KMS-11 (cell line): ENCODE measurements around the gene DTNB.

Experiments
- H2AFZ ChIP-seq: fragments of 200-600 bp; sonication (generic); 2 replicates; pipeline ENCODE4 v1.6.1; 2016; ENCODE audit warnings: antibody characterized with exemption, mixed run types, low read depth
- H3K27ac ChIP-seq: fragments of 200-600 bp; sonication (generic); 2 replicates; pipeline ENCODE4 v1.6.1; 2016; ENCODE audit warnings: mild to moderate bottlenecking, mixed run types
- H3K27me3 ChIP-seq: fragments of 200-600 bp; sonication (generic); 2 replicates; pipeline ENCODE4 v1.6.1; 2017; ENCODE audit warnings: mild to moderate bottlenecking, low read depth, mixed run types, moderate library complexity; ENCODE audit not compliant: insufficient read depth
- H3K36me3 ChIP-seq: fragments of 200-600 bp; sonication (generic); 2 replicates; pipeline ENCODE4 v1.6.1; 2017; ENCODE audit warnings: mild to moderate bottlenecking, mixed run types; ENCODE audit not compliant: insufficient read depth
- H3K4me1 ChIP-seq: fragments of 200-600 bp; sonication (generic); 2 replicates; pipeline ENCODE4 v1.6.1; 2016; ENCODE audit warnings: mild to moderate bottlenecking, low read depth, mixed run types; ENCODE audit not compliant: poor library complexity, severe bottlenecking
- H3K4me2 ChIP-seq: fragments of 200-600 bp; sonication (generic); 2 replicates; pipeline ENCODE4 v1.7.0; 2016; ENCODE audit warnings: mild to moderate bottlenecking, mixed run types
- H3K4me3 ChIP-seq: fragments of 200-600 bp; sonication (generic); IDR thresholded peaks from 2 replicates; pipeline ENCODE4 v1.6.1; 2017; ENCODE audit warnings: low read depth, low read length, mixed read lengths; ENCODE audit not compliant: insufficient read depth
- H3K79me2 ChIP-seq: fragments of 200-600 bp; sonication (generic); 2 replicates; pipeline ENCODE4 v1.6.1; 2016; ENCODE audit warnings: low read depth, mixed run types; ENCODE audit not compliant: insufficient read depth
- H3K9ac ChIP-seq: fragments of 200-600 bp; sonication (generic); 2 replicates; pipeline ENCODE4 v1.6.1; 2016; ENCODE audit warnings: mild to moderate bottlenecking, mixed run types
- H4K20me1 ChIP-seq: fragments of 200-600 bp; sonication (generic); 2 replicates; pipeline ENCODE4 v1.6.1; 2016; ENCODE audit warnings: mild to moderate bottlenecking, mixed run types; ENCODE audit not compliant: insufficient read depth
- CTCF ChIP-seq: fragments of 200-600 bp; sonication (generic); conservative IDR thresholded peaks from 2 replicates; pipeline ENCODE4 v1.6.1; 2017; ENCODE audit warnings: low read depth, mild to moderate bottlenecking, antibody characterized with exemption, low read length, moderate library complexity, mixed read lengths

Gene DTNB

GRCh38 chr2:25499157-25499556 is 174.2 kb downstream of the DTNB start:
- H2AFZ ChIP-seq: no peak overlapping the region
- TF ChIP-seq CTCF: no peak
- no peaks in the 10 kb centered on the region for H4K20me1 ChIP-seq
- no peak overlapping the region for H3K27ac ChIP-seq
- H3K4me1 ChIP-seq: no peaks in the 10 kb centered on the region
- H3K79me2 ChIP-seq: no peaks in the 10 kb centered on the region
- no peak overlapping the region for H3K4me3 ChIP-seq
- H3K36me3 ChIP-seq: no peaks in the 10 kb centered on the region
- H3K4me2 ChIP-seq: no peak overlapping the region
- H3K9ac ChIP-seq: no peak overlapping the region
- no peaks in the 10 kb centered on the region for H3K27me3 ChIP-seq

- H3K36me3 ChIP-seq: no peaks in the 10 kb centered on the region
- H4K20me1 ChIP-seq: no peaks in the 10 kb centered on the region
- no peak overlapping the region for H3K4me3 ChIP-seq
- H3K27ac ChIP-seq: no peak overlapping the region
- no peak for TF ChIP-seq CTCF
- no peak overlapping the region for H3K4me2 ChIP-seq
- no peak overlapping the region for H3K9ac ChIP-seq
- no peaks in the 10 kb centered on the region for H3K27me3 ChIP-seq
- H2AFZ ChIP-seq: no peak overlapping the region
- H3K4me1 ChIP-seq: no peaks in the 10 kb centered on the region
- no peaks in the 10 kb centered on the region for H3K79me2 ChIP-seq
These were observed 175.4 kb downstream of the DTNB start for GRCh38 chr2:25497918-25498407.

GRCh38 chr2:25497229-25497917 is 176.0 kb downstream of the DTNB start:
- Histone ChIP-seq H2AFZ (no peak overlapping the region), H3K4me3 (no peak overlapping the region), H3K27ac (no peak overlapping the region), H3K27me3 (no peaks in the 10 kb centered on the region), H3K4me2 (no peak overlapping the region), H3K9ac (no peak overlapping the region), H4K20me1 (no peaks in the 10 kb centered on the region), H3K4me1 (no peaks in the 10 kb centered on the region), H3K79me2 (no peaks in the 10 kb centered on the region), H3K36me3 (no peaks in the 10 kb centered on the region)
- TF ChIP-seq CTCF: no peak

GRCh38 chr2:25494616-25495015 is 178.8 kb downstream of the DTNB start:
- no peaks in the 10 kb centered on the region for H3K27me3 ChIP-seq
- no peak overlapping the region for H3K27ac ChIP-seq
- H4K20me1 ChIP-seq: no peaks in the 10 kb centered on the region
- TF ChIP-seq CTCF: no peak
- no peaks in the 10 kb centered on the region for H3K79me2 ChIP-seq
- H2AFZ ChIP-seq: no peak overlapping the region
- no peak overlapping the region for H3K9ac ChIP-seq
- H3K4me3 ChIP-seq: no peak overlapping the region
- no peaks in the 10 kb centered on the region for H3K36me3 ChIP-seq
- H3K4me1 ChIP-seq: no peaks in the 10 kb centered on the region
- H3K4me2 ChIP-seq: no peak overlapping the region
